ENCODE data around the gene MYO5B. TPM values are rescaled to one million over a fixed set of nuclear protein-coding genes. Genes with fewer than 3 reads are reported as not detected.
"Not testable (repeated sequence)": the region's sequence is repeated elsewhere in the genome, so short reads cannot be mapped to it uniquely, and the experiment has no call there.

MYO5B gene
- total RNA-seq, 1 experiment from 2014 or later: 32.1 TPM

GRCh38 chr18:49794743-49795142 lies 400.2 kb downstream of the MYO5B start:
- TF ChIP-seq ZBTB33 (IDR thresholded peaks at IDR 0.05; ENCODE audit: extremely low read depth, insufficient replicate concordance, low read length) (no peak), CTCF (IDR thresholded peaks at IDR 0.05 in 2 of 3, conservative IDR thresholded peaks at IDR 0.05 in 1 of 3; ENCODE audit: borderline replicate concordance in 1 of 3, insufficient read depth in 1 of 3, low read depth in 2 of 3, low read length in 2 of 3) (no peak), POLR2A (IDR thresholded peaks at IDR 0.05; ENCODE audit: borderline replicate concordance, extremely low read depth, insufficient read depth, insufficient read length) (no peak), YY1 (IDR thresholded peaks at IDR 0.05; ENCODE audit: extremely low read depth, insufficient replicate concordance, low read depth, low read length) (no peak), TCF7L2 (IDR thresholded peaks at IDR 0.05; ENCODE audit: borderline replicate concordance, extremely low read depth, insufficient read depth, insufficient read length) (no peak)
- POLR2A ChIA-PET: no interaction called here
- Histone ChIP-seq H3K9ac (ENCODE audit: low read length) (no peak overlapping the region), H3K36me3 (ENCODE audit: control insufficient read depth in 1 of 2, insufficient read depth in 2 of 2, low read length in 2 of 2) (peaks cover 0 to 4% of the 10 kb centered on the region in 2 experiments; a peak in 2 of 4 replicates), H3K9me2 (ENCODE audit: insufficient read depth) (no peaks in the 10 kb centered on the region), H3K79me2 (ENCODE audit: insufficient read depth, low read length) (no peaks in the 10 kb centered on the region), H3K4me3 (replicated peaks in 1 of 2; ENCODE audit: low read depth in 1 of 2, low read length in 2 of 2) (no peak overlapping the region), H3K9me3 (ENCODE audit: control insufficient read depth in 1 of 2, insufficient read depth in 1 of 2, low read depth in 1 of 2, low read length in 2 of 2) (no peaks in the 10 kb centered on the region), H3K27me3 (ENCODE audit: insufficient read depth, low read length) (no peaks in the 10 kb centered on the region), H4K20me1 (ENCODE audit: insufficient read depth) (no peaks in the 10 kb centered on the region), H3K4me1 (ENCODE audit: control insufficient read depth in 1 of 2, insufficient read depth in 2 of 2, low read length in 2 of 2) (no peaks in the 10 kb centered on the region), H2AFZ (ENCODE audit: low read depth, low read length, poor library complexity, severe bottlenecking) (no peak overlapping the region), H3K4me2 (ENCODE audit: low read length) (no peak overlapping the region), H3K27ac (ENCODE audit: low read depth, low read length) (no peak overlapping the region)
- no peak for ATAC-seq
- BruUV-seq (replicated peaks): no TSS peak
- intact Hi-C loops (cut with micrococcal nuclease): no loop called here
- CTCF ChIA-PET: interaction anchor here (1.3 kb wide), 1 partner anchor 10 kb away, joined by 3 read pairs; no protein-coding TSS in a partner anchor
- DNase-seq (ENCODE audit: low read depth, low spot score): no peak
- RAD21 ChIA-PET (ENCODE audit: low non-redundant PET in 1 of 2, low total read pairs in 2 of 2, uncharacterized antibody in 2 of 2, unreplicated experiment in 2 of 2): no interaction called here

- RAD21 ChIA-PET (ENCODE audit: low non-redundant PET in 1 of 2, low total read pairs in 2 of 2, uncharacterized antibody in 2 of 2, unreplicated experiment in 2 of 2); H3K36me3 ChIP-seq (ENCODE audit: control insufficient read depth in 1 of 2, insufficient read depth in 2 of 2, low read length in 2 of 2); H3K9me3 ChIP-seq (ENCODE audit: control insufficient read depth in 1 of 2, insufficient read depth in 1 of 2, low read depth in 1 of 2, low read length in 2 of 2); H3K9me2 ChIP-seq (ENCODE audit: insufficient read depth); BruUV-seq (replicated peaks); POLR2A ChIA-PET; H3K4me3 ChIP-seq (replicated peaks in 1 of 2; ENCODE audit: low read depth in 1 of 2, low read length in 2 of 2); H3K27me3 ChIP-seq (ENCODE audit: insufficient read depth, low read length); DNase-seq (ENCODE audit: low read depth, low spot score); H3K79me2 ChIP-seq (ENCODE audit: insufficient read depth, low read length); H3K4me2 ChIP-seq (ENCODE audit: low read length); H3K27ac ChIP-seq (ENCODE audit: low read depth, low read length); ATAC-seq; H4K20me1 ChIP-seq (ENCODE audit: insufficient read depth); H3K9ac ChIP-seq (ENCODE audit: low read length); H2AFZ ChIP-seq (ENCODE audit: low read depth, low read length, poor library complexity, severe bottlenecking); intact Hi-C loops (cut with micrococcal nuclease): not testable (repeated sequence)
- H3K4me1 ChIP-seq (ENCODE audit: control insufficient read depth in 1 of 2, insufficient read depth in 2 of 2, low read length in 2 of 2): peaks cover 0 to 11% of the 10 kb centered on the region in 2 experiments; a peak in 3 of 4 replicates
- CTCF ChIA-PET: interaction anchor here (1.2 kb wide), 1 partner anchor 69 kb away, joined by 3 read pairs; no protein-coding TSS in a partner anchor
These were observed 405.3 kb downstream of the MYO5B start for GRCh38 chr18:49789560-49790134.
